Ishikawa (cell line): ENCODE measurements around the gene ZNF841.

Source experiments
- CEBPB ChIP-seq: IDR thresholded peaks from 2 replicates; pipeline ENCODE4 v1.6.1; 2012
- EGR1 ChIP-seq: IDR thresholded peaks from 2 replicates; pipeline ENCODE4 v1.6.1; 2012
- EP300 ChIP-seq: IDR thresholded peaks from 2 replicates; pipeline ENCODE4 v1.6.1; 2012; ENCODE audit warnings: borderline replicate concordance
- FOXM1 ChIP-seq: IDR thresholded peaks from 2 replicates; pipeline ENCODE4 v1.6.1; 2012; ENCODE audit warnings: low read depth, borderline replicate concordance
- MAX ChIP-seq: IDR thresholded peaks from 2 replicates; pipeline ENCODE4 v1.6.1; 2012
- NFIC ChIP-seq: IDR thresholded peaks from 2 replicates; pipeline ENCODE4 v1.6.1; 2012
- RAD21 ChIP-seq: IDR thresholded peaks from 2 replicates; pipeline ENCODE4 v1.6.1; 2012; ENCODE audit warnings: low read depth
- TAF1 ChIP-seq: IDR thresholded peaks from 2 replicates; pipeline ENCODE4 v1.6.1; 2012; ENCODE audit warnings: low read depth, mild to moderate bottlenecking
- TCF12 ChIP-seq: IDR thresholded peaks from 2 replicates; pipeline ENCODE4 v1.6.1; 2012; ENCODE audit warnings: low read depth
- YY1 ChIP-seq: IDR thresholded peaks from 2 replicates; pipeline ENCODE4 v1.6.1; 2012; ENCODE audit warnings: low read depth

- no peak for TF ChIP-seq RAD21
- no peak for TF ChIP-seq YY1
- no peak for TF ChIP-seq TAF1
- TF ChIP-seq MAX: no peak
- no peak for TF ChIP-seq EGR1
- no peak for TF ChIP-seq CEBPB
- no peak for TF ChIP-seq FOXM1
- TF ChIP-seq EP300: no peak
- no peak for TF ChIP-seq TCF12
- TF ChIP-seq NFIC: no peak
Observed at GRCh38 chr19:52114691-52115090, 19.1 kb upstream of the ZNF841 start.
